Endothelial cell of umbilical vein (primary cell): Measurements from ENCODE around the gene VAT1. TPM values are rescaled to one million over a fixed set of nuclear protein-coding genes. Genes with fewer than 3 reads are reported as not detected.

ENCODE experiments used
- BruUV-seq: library from RNA; stranded (reverse); fragments of 400-500 nt; replicated peaks from 2 replicates; lab custom pipeline; 2021; lab: Mats Ljungman, UMichigan
- CTCF ChIA-PET: fragments of 300-600, 350-600 bp; sonication (Branson Sonifier 250); formaldehyde crosslinking; loops from one replicate; lab custom pipeline; 2021; ENCODE audit warnings: antibody characterized with exemption, inconsistent platforms; lab: Charles Lee
- POLR2A ChIA-PET: fragments of 300-600, 350-600 bp; sonication (Branson Sonifier 250); formaldehyde crosslinking; loops from one replicate; lab custom pipeline; 2021; ENCODE audit warnings: antibody characterized with exemption, inconsistent platforms; lab: Charles Lee
- DNase-seq: peaks from one replicate; pipeline ENCODE4 v3.0.0-alpha.2; 2011; ENCODE audit warnings: low read depth, low spot score
- FAIRE-seq: peaks from 2 replicates; lab custom pipeline; 2011; peaks lifted over from hg19 to GRCh38; lab: Jason Lieb, UNC
- H2AFZ ChIP-seq: 2 replicates; pipeline ENCODE4 v1.6.0; 2012; ENCODE audit warnings: low read depth, low read length, control low read depth, inconsistent platforms
- H3K27ac ChIP-seq: 2 replicates; pipeline ENCODE4 v1.5.1; 2011; ENCODE audit warnings: low read depth, mild to moderate bottlenecking, control low read depth, low read length, moderate library complexity; ENCODE audit not compliant: insufficient read depth
- H3K27me3 ChIP-seq, 2 experiments: 2 replicates each; pipeline versions ENCODE4 v1.6.0 to v1.6.1; 2011; ENCODE audit warnings: low read length in 2 of 2, mixed read lengths in 1 of 2; ENCODE audit not compliant: control insufficient read depth in 2 of 2, insufficient read depth in 2 of 2
- H3K36me3 ChIP-seq, 2 experiments: 2 replicates in 1 of 2; 3 replicates in 1 of 2; pipeline ENCODE4 v1.5.1; 2011; ENCODE audit warnings: low read length in 2 of 2, mild to moderate bottlenecking in 1 of 2, moderate library complexity in 1 of 2; ENCODE audit not compliant: control insufficient read depth in 2 of 2, insufficient read depth in 2 of 2; ENCODE audit errors: extremely low read depth in 1 of 2
- H3K4me1 ChIP-seq: 3 replicates; pipeline ENCODE4 v1.5.1; 2011; ENCODE audit warnings: mild to moderate bottlenecking, low read length; ENCODE audit not compliant: control insufficient read depth, insufficient read depth; ENCODE audit errors: extremely low read depth
- H3K4me2 ChIP-seq: 2 replicates; pipeline ENCODE4 v1.6.1; 2011; ENCODE audit warnings: low read length, control low read depth, mixed read lengths; ENCODE audit not compliant: insufficient read depth
- H3K4me3 ChIP-seq, 3 experiments: fragments of 200-600 bp in 1 of 3; sonication (generic), shearing (Covaris generic) in 1 of 3; replicated peaks in 1 of 3; 2 replicates each; pipeline ENCODE4 v1.5.1; 2011 to 2016; ENCODE audit warnings: control low read depth in 3 of 3, low read length in 3 of 3, mild to moderate bottlenecking in 2 of 3, inconsistent platforms in 1 of 3, low read depth in 1 of 3, moderate library complexity in 1 of 3; ENCODE audit not compliant: insufficient read depth in 1 of 3
- H3K79me2 ChIP-seq: 2 replicates; pipeline ENCODE4 v1.6.0; 2012; ENCODE audit warnings: low read length, inconsistent platforms; ENCODE audit not compliant: control insufficient read depth, insufficient read depth
- H3K9ac ChIP-seq: replicated peaks from 2 replicates; pipeline ENCODE3; 2011; ENCODE audit warnings: low read length, control low read depth; ENCODE audit not compliant: insufficient read depth; ENCODE audit errors: extremely low read depth
- H3K9me1 ChIP-seq: replicated peaks from 3 replicates; pipeline ENCODE4 v1.6.0; 2011; ENCODE audit warnings: mild to moderate bottlenecking, low read length; ENCODE audit not compliant: control insufficient read depth, insufficient read depth; ENCODE audit errors: extremely low read depth
- H3K9me3 ChIP-seq: replicated peaks from 2 replicates; pipeline ENCODE4 v1.5.1; 2012; ENCODE audit warnings: low read length, inconsistent platforms; ENCODE audit not compliant: control insufficient read depth, insufficient read depth
- H4K20me1 ChIP-seq: replicated peaks from 2 replicates; pipeline ENCODE3; 2011; ENCODE audit warnings: mild to moderate bottlenecking, low read length; ENCODE audit not compliant: control insufficient read depth, insufficient read depth; ENCODE audit errors: extremely low read depth
- CTCF ChIP-seq, 2 donors: IDR thresholded peaks; 1 replicate in 1 of 2; 2 replicates in 1 of 2; pipeline ENCODE4 v1.5.1; 2011; ENCODE audit warnings: low read length in 2 of 2, mild to moderate bottlenecking in 2 of 2, moderate library complexity in 2 of 2, control low read depth in 1 of 2, inconsistent platforms in 1 of 2, low read depth in 1 of 2; ENCODE audit not compliant: insufficient read depth in 1 of 2; ENCODE audit errors: extremely low read depth in 1 of 2
- POLR2AphosphoS5 ChIP-seq: IDR thresholded peaks from 2 replicates; pipeline ENCODE4 v1.6.1; 2012; ENCODE audit warnings: low read depth, mild to moderate bottlenecking, control low read depth, low read length, moderate library complexity; ENCODE audit not compliant: insufficient read depth
- dilution Hi-C: fragments of 300-500 bp; cut with MboI; formaldehyde crosslinking; loops from one replicate; pipeline ENCODE4 v1.15.0; 2019; ENCODE audit warnings: low sequenced_read_pairs; ENCODE audit not compliant: extremely low pct_ligation_motif_present
- intact Hi-C: fragments of 100-400 bp; cut with micrococcal nuclease; formaldehyde crosslinking; loops from one replicate; pipeline ENCODE4 v1.10.0; 2022
- polyA plus RNA-seq, 4 experiments: library from polyadenylated mRNA; depleted of rRNA in 3 of 4; stranded (reverse) in 3 of 4; unstranded in 1 of 4; fragments of >200 nt; gene quantifications; 2 replicates each; pipeline versions ENCODE4 v1.2.1 to v1.2.3, GENCODE V29; 2011 to 2012; ENCODE audit warnings: missing spikeins in 1 of 4
- total RNA-seq: library from RNA; stranded (reverse); gene quantifications from 2 replicates; pipeline ENCODE4 v1.2.3, GENCODE V29; 2021

VAT1 gene
- total and polyA plus RNA-seq, 2 donors (not counting 3 experiments of a cell fraction or from before 2014, with no cell fraction given) = 339 to 482 TPM

- peak within 1 kb of the TSS; percentile 13 for H3K27ac ChIP-seq
Measured at GRCh38 chr17:43024407-43025289, 2.5 kb upstream of the VAT1 start, which contains the start of gene RND2. Gene RND2 (plus strand): TSS chr17:43025231. CDS start chr17:43025348, 117 bp downstream.

More at GRCh38 chr17:43024407-43025289, 2.5 kb upstream of the VAT1 start, which contains the start of gene RND2:
- dilution Hi-C loops = no loop called here
- FAIRE-seq = peak; percentile 95
- intact Hi-C loops = loop anchor here (1.0 to 2.0 kb wide), 3 partner anchors 100 to 188 kb away; partner anchors contain the start of gene BRCA1
- TF ChIP-seq POLR2AphosphoS5 = no peak
- TF ChIP-seq CTCF (IDR thresholded peaks at IDR 0.05; ENCODE audit: extremely low read depth in 1 of 2, insufficient read depth in 1 of 2, low read depth in 1 of 2, low read length in 2 of 2) = peak; percentile 57 to 82
- H2AFZ ChIP-seq = peak within 1 kb of the TSS; percentile 89
- no peaks in the 10 kb centered on the region for H4K20me1 ChIP-seq
- H3K4me3 ChIP-seq = peak within 1 kb of the TSS; percentile 32 to 59 (median 53)
- H3K9me1 ChIP-seq = no peaks in the 10 kb centered on the region
- H3K9ac ChIP-seq = peak within 1 kb of the TSS; percentile 62
- H3K9me3 ChIP-seq = no peaks in the 10 kb centered on the region
- ChIA-PET CTCF (interaction anchor here (0.7 to 3.4 kb wide), 32 partner anchors 9 to 459 kb away, joined by 3 to 27 read pairs (median 4); partner anchors contain the start of genes BRCA1, DHX8, IFI35 and NBR1), POLR2A (interaction anchor here (0.8 to 1.6 kb wide), 6 partner anchors 27 to 343 kb away, joined by 3 to 21 read pairs (median 5); no protein-coding TSS in a partner anchor)
- peaks cover 18% of the 10 kb centered on the region for H3K79me2 ChIP-seq
- H3K36me3 ChIP-seq = no peaks in the 10 kb centered on the region
- peaks cover 12% of the 10 kb centered on the region for H3K4me1 ChIP-seq
- peak; percentile 93 for DNase-seq
- no TSS peak for BruUV-seq
- H3K27me3 ChIP-seq = no peaks in the 10 kb centered on the region
- peak within 1 kb of the TSS; percentile 82 for H3K4me2 ChIP-seq
